Transverse colon (tissue), 3 donors: ENCODE data around the gene AACS.

ENCODE experiments used
- CTCF ChIP-seq, 5 experiments: fragments of 200-600 bp in 3 of 5; fragments of 450-650 bp in 2 of 5; sonication (generic) in 3 of 5; IDR thresholded peaks; 1 replicate in 2 of 5; 2 replicates in 3 of 5; pipeline ENCODE4 v1.5.1; 2016 to 2017; ENCODE audit warnings: antibody characterized with exemption in 5 of 5, inconsistent platforms in 3 of 5, mild to moderate bottlenecking in 2 of 5, moderate library complexity in 1 of 5
- EP300 ChIP-seq: sonication (generic); formaldehyde crosslinking; IDR thresholded peaks from one replicate; pipeline ENCODE4 v1.6.1; 2017; ENCODE audit warnings: antibody characterized with exemption, low read depth
- POLR2A ChIP-seq: fragments of 450-650 bp; IDR thresholded peaks from one replicate; pipeline ENCODE4 v1.6.1; 2016; ENCODE audit warnings: antibody characterized with exemption, mild to moderate bottlenecking, moderate library complexity

DNA sequence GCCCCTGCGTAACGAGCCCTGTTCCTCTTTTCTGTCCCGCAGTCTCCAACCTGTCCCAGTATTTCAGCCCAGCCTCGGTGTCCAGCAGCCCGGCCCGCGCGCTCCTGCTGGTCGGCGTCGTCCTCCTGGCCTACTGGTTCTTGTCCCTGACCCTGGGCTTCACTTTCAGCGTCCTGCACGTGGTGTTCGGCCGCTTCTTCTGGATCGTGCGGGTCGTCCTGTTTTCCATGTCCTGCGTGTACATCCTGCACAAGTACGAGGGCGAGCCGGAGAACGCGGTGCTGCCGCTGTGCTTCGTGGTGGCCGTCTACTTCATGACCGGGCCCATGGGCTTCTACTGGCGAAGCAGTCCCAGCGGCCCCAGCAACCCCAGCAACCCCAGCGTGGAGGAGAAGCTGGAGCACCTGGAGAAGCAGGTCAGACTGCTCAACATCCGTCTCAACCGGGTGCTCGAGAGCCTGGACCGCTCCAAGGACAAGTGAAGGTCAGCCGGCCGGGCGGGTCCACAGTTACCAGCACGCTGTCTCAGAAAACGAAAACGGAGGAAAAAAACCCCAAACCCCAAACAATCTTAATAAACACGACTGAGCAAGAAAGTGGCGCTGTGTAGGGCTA, 40.2 kb upstream of the AACS start:
- TF ChIP-seq CTCF (IDR thresholded peaks at IDR 0.05) (no peak), POLR2A (no peak), EP300 (no peak)
